Measurements from ENCODE around the gene SFMBT1. TPM values are rescaled to one million over a fixed set of nuclear protein-coding genes. Genes with fewer than 3 reads are reported as not detected.

Gene SFMBT1
- total and polyA plus RNA-seq, 2 of the 8 experiments (the other 6 are each of a cell fraction or from before 2014, with no cell fraction given), result 8.1 to 16.8 TPM

DNA sequence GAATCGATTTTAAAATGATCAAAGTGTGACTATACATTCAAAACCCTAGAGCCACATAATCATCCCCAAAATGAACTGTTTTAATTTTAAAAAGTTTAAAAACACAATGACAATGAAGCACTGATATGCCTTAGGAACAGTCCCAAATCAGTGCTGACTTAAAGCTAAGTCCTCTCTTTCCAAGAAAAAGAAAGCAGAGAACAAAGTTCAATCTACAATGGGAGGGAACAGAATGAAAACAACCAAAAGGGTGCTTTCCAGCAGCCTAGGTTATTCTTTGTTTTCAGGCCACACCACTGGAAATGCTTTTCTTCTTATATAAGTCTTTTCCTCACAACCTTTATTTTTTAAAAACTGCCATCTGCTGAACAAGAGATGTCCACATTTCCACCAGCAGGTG is 141.3 kb downstream of the SFMBT1 start:
- H4K91ac ChIP-seq (replicated peaks; ENCODE audit: insufficient read length, low read length), result no peak overlapping the region
- H3K27me3 ChIP-seq (replicated peaks in 1 of 4; ENCODE audit: control insufficient read depth in 3 of 4, extremely low read depth in 1 of 4, insufficient read depth in 3 of 4, low read length in 3 of 4), result no peaks in the 10 kb centered on the region
- H3K9me3 ChIP-seq (ENCODE audit: insufficient read depth in 2 of 2, low read depth in 1 of 2, low read length in 1 of 2), result no peaks in the 10 kb centered on the region
- H2AFZ ChIP-seq (ENCODE audit: low read length), result no peak overlapping the region
- ChIA-PET POLR2A (ENCODE audit: partially characterized antibody) (no interaction called here), CTCF (ENCODE audit: partially characterized antibody) (interaction anchor here (0.7 to 2.3 kb wide), 8 partner anchors 9 to 83 kb away, joined by 3 to 7 read pairs (median 4); no protein-coding TSS in a partner anchor)
- H4K8ac ChIP-seq (ENCODE audit: extremely low read depth, insufficient read depth, low read length), result no peak overlapping the region
- no peak overlapping the region for H3K27ac ChIP-seq (ENCODE audit: low read depth, low read length)
- no peaks in the 10 kb centered on the region for H3K79me1 ChIP-seq (ENCODE audit: low read depth, low read length)
- H3K79me2 ChIP-seq (ENCODE audit: control insufficient read depth in 1 of 2, insufficient read depth in 2 of 2, low read length in 2 of 2), result no peaks in the 10 kb centered on the region
- FAIRE-seq, result no peak
- no peak overlapping the region for H4K5ac ChIP-seq (ENCODE audit: insufficient read length, low read depth, low read length)
- H3K4me1 ChIP-seq (replicated peaks in 1 of 4; ENCODE audit: control insufficient read depth in 3 of 4, insufficient read depth in 4 of 4, low read length in 3 of 4), result no peaks in the 10 kb centered on the region
- H2BK15ac ChIP-seq (ENCODE audit: low read length), result no peak overlapping the region
- peaks cover 0 to 5% (median 1%) of the 10 kb centered on the region in 4 experiments; a peak in 3 of 8 replicates for H3K36me3 ChIP-seq (ENCODE audit: control insufficient read depth in 2 of 4, insufficient read depth in 4 of 4, low read length in 3 of 4)
- H3K14ac ChIP-seq (ENCODE audit: insufficient read length), result no peak overlapping the region
- H3K23ac ChIP-seq (ENCODE audit: insufficient read length), result no peak overlapping the region
- no peak overlapping the region for H2AK5ac ChIP-seq (ENCODE audit: low read depth, low read length)
- no peak overlapping the region for H3K56ac ChIP-seq (replicated peaks; ENCODE audit: insufficient read length, low read depth, low read length)
- no peaks in the 10 kb centered on the region for H4K20me1 ChIP-seq (replicated peaks in 1 of 2; ENCODE audit: control insufficient read depth in 1 of 2, insufficient read depth in 2 of 2, low read length in 2 of 2)
- 86% methylated on average over 1 of the region's 1 CpG; no CpG with 5 or more reads in 1 of the 2 experiments for WGBS, 2 experiments (ENCODE audit: extremely low coverage in 1 of 2, insufficient coverage in 1 of 2, insufficient read length in 1 of 2, insufficient replicate concordance in 2 of 2, low coverage in 1 of 2, low lambda C conversion rate in 2 of 2, missing lambda C conversion rate in 1 of 2)
- H3K4me2 ChIP-seq (ENCODE audit: insufficient read depth in 1 of 2, low read depth in 2 of 2, low read length in 2 of 2), result no peak overlapping the region
- H3K18ac ChIP-seq (ENCODE audit: extremely low read depth, low read length), result no peak overlapping the region
- no peak overlapping the region for H2BK12ac ChIP-seq (ENCODE audit: low read depth, low read length)
- no peak overlapping the region for H3K4ac ChIP-seq (replicated peaks; ENCODE audit: insufficient read length, low read depth, low read length)
- no peak for DNase-seq (ENCODE audit: low read depth in 1 of 2, low spot score in 2 of 2)
- H2BK120ac ChIP-seq (replicated peaks; ENCODE audit: low read depth, low read length), result no peak overlapping the region
- no peak overlapping the region for H3K4me3 ChIP-seq (ENCODE audit: extremely low read depth in 1 of 4, insufficient read depth in 2 of 4, low read depth in 3 of 4, low read length in 4 of 4)
- H3K23me2 ChIP-seq (ENCODE audit: low read depth, low read length), result no peaks in the 10 kb centered on the region
- no peak overlapping the region for H2BK5ac ChIP-seq (ENCODE audit: low read depth, low read length)
- no peak overlapping the region for H3K9ac ChIP-seq (replicated peaks in 1 of 4; ENCODE audit: extremely low read depth in 1 of 4, low read depth in 3 of 4, low read length in 3 of 4)
- no peak overlapping the region for H2BK20ac ChIP-seq (ENCODE audit: low read length)
- TF ChIP-seq BCL11A (IDR thresholded peaks at IDR 0.05; ENCODE audit: low read depth in 2 of 2, low read length in 2 of 2) (no peak), CBX8 (IDR thresholded peaks at IDR 0.05; ENCODE audit: borderline replicate concordance, low read depth, low read length) (no peak), KDM4A (IDR thresholded peaks at IDR 0.05; ENCODE audit: low read depth, low read length, severe bottlenecking) (no peak), EGR1 (IDR thresholded peaks at IDR 0.05; ENCODE audit: borderline replicate concordance, low read depth, low read length) (no peak), TCF12 (IDR thresholded peaks at IDR 0.05; ENCODE audit: low read depth, low read length) (no peak), CREB1 (IDR thresholded peaks at IDR 0.05) (no peak), RNF2 (IDR thresholded peaks at IDR 0.05; ENCODE audit: borderline replicate concordance, low read depth, low read length, missing control alignments, poor library complexity, severe bottlenecking) (no peak), SP2 (IDR thresholded peaks at IDR 0.05; ENCODE audit: low read length) (no peak), SAP30 (IDR thresholded peaks at IDR 0.05; ENCODE audit: insufficient read depth, insufficient replicate concordance, low read length) (no peak), JUN (IDR thresholded peaks at IDR 0.05; ENCODE audit: low read depth, low read length) (no peak), SUZ12 (IDR thresholded peaks at IDR 0.05; ENCODE audit: low read length) (no peak), CTBP2 (IDR thresholded peaks at IDR 0.05; ENCODE audit: borderline replicate concordance, insufficient read depth, insufficient read length, low read length) (no peak)
- TF ChIP-seq, protein P1, sequence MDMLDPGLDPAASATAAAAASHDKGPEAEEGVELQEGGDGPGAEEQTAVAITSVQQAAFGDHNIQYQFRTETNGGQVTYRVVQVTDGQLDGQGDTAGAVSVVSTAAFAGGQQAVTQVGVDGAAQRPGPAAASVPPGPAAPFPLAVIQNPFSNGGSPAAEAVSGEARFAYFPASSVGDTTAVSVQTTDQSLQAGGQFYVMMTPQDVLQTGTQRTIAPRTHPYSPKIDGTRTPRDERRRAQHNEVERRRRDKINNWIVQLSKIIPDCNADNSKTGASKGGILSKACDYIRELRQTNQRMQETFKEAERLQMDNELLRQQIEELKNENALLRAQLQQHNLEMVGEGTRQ (IDR thresholded peaks at IDR 0.05; ENCODE audit: low read length), result no peak
